GM12878 (cell line): ENCODE measurements around the gene HECTD4. TPM values are rescaled to one million over a fixed set of nuclear protein-coding genes. Genes with fewer than 3 reads are reported as not detected.
"Not testable (repeated sequence)": the region's sequence is repeated elsewhere in the genome, so short reads cannot be mapped to it uniquely, and the experiment has no call there.

ENCODE experiments used
- ATAC-seq: fragments of 200-7000 bp; cut with Tn5 transposase; 3 replicates; pipeline ENCODE4 v1.9.1; 2020; ENCODE audit warnings: mild to moderate bottlenecking, moderate library complexity
- BruUV-seq: library from RNA; stranded (reverse); fragments of 400-500 nt; replicated peaks from 2 replicates; lab custom pipeline; 2021; lab: Mats Ljungman, UMichigan
- CTCF ChIA-PET: fragments of 300-600 bp; sonication (Branson Sonifier 250); formaldehyde crosslinking; extraction: SDS; loops from one replicate; lab custom pipeline; 2021; ENCODE audit warnings: inconsistent platforms; lab: Yijun Ruan, JAX
- POLR2A ChIA-PET: fragments of 350-600 bp; formaldehyde crosslinking; extraction: SDS; loops from one replicate; lab custom pipeline; 2021; ENCODE audit warnings: inconsistent platforms; lab: Charles Lee
- RAD21 ChIA-PET: fragments of 300-600 bp; sonication (Branson Sonifier 250); formaldehyde crosslinking; loops from one replicate; lab custom pipeline; 2023; ENCODE audit warnings: antibody characterized with exemption; ENCODE audit not compliant: unreplicated experiment; lab: Charles Lee
- SMC1A ChIA-PET: fragments of 300-600 bp; sonication (Branson Sonifier 250); formaldehyde crosslinking; loops from one replicate; lab custom pipeline; 2023; ENCODE audit not compliant: unreplicated experiment, uncharacterized antibody; lab: Charles Lee
- DNase-seq: peaks from one replicate; pipeline ENCODE4 v3.0.0-alpha.2; 2011; ENCODE audit warnings: low read depth, low spot score
- FAIRE-seq: peaks from 3 replicates; lab custom pipeline; 2011; peaks lifted over from hg19 to GRCh38; lab: Jason Lieb, UNC
- H2AFZ ChIP-seq: 2 replicates; pipeline ENCODE4 v1.6.0; 2011; ENCODE audit warnings: low read depth, low read length, control low read depth; ENCODE audit not compliant: control insufficient read depth
- H3K27ac ChIP-seq: 2 replicates; pipeline ENCODE4 v1.5.1; 2011; ENCODE audit warnings: control low read depth; ENCODE audit not compliant: control insufficient read depth, insufficient read depth
- H3K27me3 ChIP-seq, 2 experiments: replicated peaks in 1 of 2; 2 replicates each; pipeline versions ENCODE4 v1.6.0 to v1.6.1; 2011; ENCODE audit warnings: low read length in 1 of 2; ENCODE audit not compliant: control insufficient read depth in 2 of 2, insufficient read depth in 2 of 2
- H3K36me3 ChIP-seq, 2 experiments: 2 replicates each; pipeline ENCODE4 v1.5.1; 2011; ENCODE audit warnings: low read length in 1 of 2; ENCODE audit not compliant: control insufficient read depth in 2 of 2, insufficient read depth in 2 of 2
- H3K4me1 ChIP-seq: 2 replicates; pipeline ENCODE4 v1.6.1; 2011; ENCODE audit warnings: mild to moderate bottlenecking, low read length, moderate library complexity, mixed read lengths; ENCODE audit not compliant: control insufficient read depth, insufficient read depth
- H3K4me2 ChIP-seq: 2 replicates; pipeline ENCODE4 v1.6.0; 2011; ENCODE audit warnings: control low read depth; ENCODE audit not compliant: control insufficient read depth, insufficient read depth
- H3K4me3 ChIP-seq: fragments of 200-600 bp; sonication (generic); 2 replicates; pipeline ENCODE4 v1.5.1; 2016
- H3K79me2 ChIP-seq: 2 replicates; pipeline ENCODE4 v1.6.0; 2011; ENCODE audit warnings: low read length; ENCODE audit not compliant: control insufficient read depth, insufficient read depth
- H3K9ac ChIP-seq: 2 replicates; pipeline ENCODE4 v1.8.0; 2011; ENCODE audit warnings: low read length, control low read depth, mixed read lengths; ENCODE audit not compliant: control insufficient read depth, insufficient read depth
- H3K9me3 ChIP-seq: replicated peaks from 3 replicates; pipeline ENCODE4 v1.5.1; 2011; ENCODE audit warnings: mild to moderate bottlenecking, low read length; ENCODE audit not compliant: control insufficient read depth, insufficient read depth
- H4K20me1 ChIP-seq: 2 replicates; pipeline ENCODE4 v1.6.0; 2011; ENCODE audit not compliant: control insufficient read depth, insufficient read depth
- CBFB ChIP-seq: IDR thresholded peaks from 2 replicates; pipeline ENCODE4 v1.6.1; 2016; ENCODE audit warnings: antibody characterized with exemption, low read depth
- CREM ChIP-seq: IDR thresholded peaks from 2 replicates; pipeline ENCODE4 v1.6.1; 2014; ENCODE audit warnings: antibody characterized with exemption, low read depth
- EZH2 ChIP-seq: IDR thresholded peaks from 2 replicates; pipeline ENCODE4 v1.6.1; 2012; ENCODE audit warnings: low read depth, mild to moderate bottlenecking, control low read depth, inconsistent platforms, low read length, borderline replicate concordance; ENCODE audit not compliant: control insufficient read depth
- HDAC2 ChIP-seq: fragments of 200-600 bp; sonication (generic); IDR thresholded peaks from 2 replicates; pipeline ENCODE4 v1.6.1; 2017
- HDGF ChIP-seq: fragments of 450-650 bp; IDR thresholded peaks from 2 replicates; pipeline ENCODE4 v1.6.1; 2016; ENCODE audit warnings: antibody characterized with exemption
- MEF2A ChIP-seq: IDR thresholded peaks from 2 replicates; pipeline ENCODE4 v1.6.1; 2011; ENCODE audit warnings: low read depth, mild to moderate bottlenecking, low read length, moderate library complexity; ENCODE audit not compliant: insufficient read depth
- NFYB ChIP-seq: IDR thresholded peaks from 2 replicates; pipeline ENCODE4 v1.6.1; 2011; ENCODE audit warnings: low read depth, mild to moderate bottlenecking, low read length, improper control_type of control experiment, moderate library complexity; ENCODE audit not compliant: insufficient read depth
- NR2F1 ChIP-seq: fragments of 450-650 bp; conservative IDR thresholded peaks from 2 replicates; pipeline ENCODE4 v1.6.1; 2017; ENCODE audit warnings: mild to moderate bottlenecking
- RELA ChIP-seq: fragments of 450-650 bp; IDR thresholded peaks from 2 replicates; pipeline ENCODE4 v1.8.0; 2014; ENCODE audit warnings: borderline replicate concordance; ENCODE audit not compliant: partially characterized antibody
- WGBS: methylation state at CpG from one replicate; pipeline ENCODE4 v1.1.6; 2016; ENCODE audit warnings: low lambda C conversion rate; ENCODE audit not compliant: insufficient replicate concordance, insufficient coverage; ENCODE audit errors: missing lambda C conversion rate; 5-methylcytosine and 5-hydroxymethylcytosine counted together
- in situ Hi-C: fragments of 300-500 bp; cut with MboI; formaldehyde crosslinking; loops from 9 replicates; pipeline ENCODE4 v1.14.3; 2018; ENCODE audit warnings: mixed read lengths
- intact Hi-C: fragments of 100-400 bp; cut with micrococcal nuclease; formaldehyde crosslinking; loops from one replicate; pipeline ENCODE4 v1.14.2; 2022; ENCODE audit not compliant: unreplicated experiment
- polyA plus RNA-seq, 11 experiments: library from polyadenylated mRNA; depleted of rRNA in 4 of 11; unstranded in 6 of 11; stranded (reverse) in 5 of 11; fragments of >200 nt; fragmentation: Nextera tagmentation in 4 of 11; fragmentation: Illumina TruSeq in 1 of 11; extraction: Ambion mirVana in 4 of 11; extraction: Trizol in 1 of 11; gene quantifications; 1 replicate in 1 of 11; 2 replicates in 10 of 11; pipeline versions ENCODE4 v1.2.1 to v1.2.3, GENCODE V29; 2011 to 2016; ENCODE audit warnings: inconsistent platforms in 2 of 11, missing spikeins in 2 of 11, low read depth in 1 of 11
- total RNA-seq, 4 experiments: library from RNA; depleted of rRNA in 3 of 4; stranded (reverse); fragments of >200 nt in 3 of 4; fragmentation: Illumina TruSeq in 1 of 4; extraction: Trizol in 1 of 4; gene quantifications; 2 replicates each; pipeline versions ENCODE4 v1.2.1 to v1.2.3, GENCODE V29; 2013 to 2021

Gene HECTD4
- total and polyA plus RNA-seq, 10 of the 15 experiments (the other 5 are each of a cell fraction or from before 2014, with no cell fraction given) = 5.8 to 43.9 (median 17.9) TPM

- Histone ChIP-seq H4K20me1 (no peaks in the 10 kb centered on the region), H2AFZ (no peak overlapping the region), H3K36me3 (peaks cover 0 to 3% of the 10 kb centered on the region in 2 experiments; a peak in 1 of 4 replicates), H3K9ac (no peak overlapping the region), H3K4me1 (peaks cover 35% of the 10 kb centered on the region), H3K27me3 (no peaks in the 10 kb centered on the region), H3K9me3 (no peaks in the 10 kb centered on the region), H3K4me2 (no peak overlapping the region), H3K79me2 (peaks cover 34% of the 10 kb centered on the region), H3K4me3 (no peak overlapping the region), H3K27ac (no peak overlapping the region)
- ATAC-seq (no peak), FAIRE-seq (no peak), DNase-seq (no peak)
- ChIA-PET CTCF (interaction anchor here (0.6 kb wide), 1 partner anchor 560 kb away, joined by 3 read pairs; no protein-coding TSS in a partner anchor), RAD21 (no interaction called here), SMC1A (interaction anchor here (1.7 kb wide), 1 partner anchor 21 kb away, joined by 4 read pairs; no protein-coding TSS in a partner anchor), POLR2A (no interaction called here)
- WGBS = 100% methylated on average over 2 of the region's 2 CpGs
- in situ Hi-C loops = no loop called here
- TF ChIP-seq EZH2 = no peak
- no peak for TF ChIP-seq MEF2A
- no peak for TF ChIP-seq HDAC2
- TF ChIP-seq NFYB = no peak
- no peak for TF ChIP-seq RELA
- TF ChIP-seq CBFB = no peak
- no peak for TF ChIP-seq CREM
- TF ChIP-seq HDGF = no peak
- TF ChIP-seq NR2F1 = no peak
- no TSS peak for BruUV-seq
- intact Hi-C loops = loop anchor here (5.0 kb wide), 1 partner anchor 42 kb away; no protein-coding TSS in a partner anchor
Measured at GRCh38 chr12:112349431-112349830, 32.8 kb downstream of the HECTD4 start.

GRCh38 chr12:112348926-112349325 lies 33.3 kb downstream of the HECTD4 start:
- Histone ChIP-seq H3K79me2 (peaks cover 30% of the 10 kb centered on the region), H3K4me1 (peaks cover 35% of the 10 kb centered on the region)
- H3K9me3 ChIP-seq, H3K27ac ChIP-seq, POLR2A ChIA-PET, H3K4me3 ChIP-seq, in situ Hi-C loops, SMC1A ChIA-PET, H3K9ac ChIP-seq, H4K20me1 ChIP-seq, CTCF ChIA-PET, H2AFZ ChIP-seq, H3K4me2 ChIP-seq, RAD21 ChIA-PET, ATAC-seq, H3K36me3 ChIP-seq, H3K27me3 ChIP-seq, FAIRE-seq, DNase-seq, BruUV-seq: not testable (repeated sequence)
- intact Hi-C loops = loop anchor here (5.0 kb wide), 1 partner anchor 42 kb away; no protein-coding TSS in a partner anchor
- WGBS = 99% methylated on average over 6 of the region's 6 CpGs
